Osteocyte (in vitro differentiated cells): ENCODE measurements around the gene SPATC1L. TPM values are rescaled to one million over a fixed set of nuclear protein-coding genes. Genes with fewer than 3 reads are reported as not detected.

Source experiments
- DNase-seq: peaks from one replicate; pipeline ENCODE4 v3.0.0; 2021; ENCODE audit warnings: mixed read lengths; ENCODE audit not compliant: unreplicated experiment; ENCODE audit errors: extremely low spot score
- H3K27ac Mint-ChIP-seq: one replicate; pipeline ENCODE4 v1.8.0; 2021; ENCODE audit warnings: mild to moderate bottlenecking, mixed read lengths; ENCODE audit not compliant: unreplicated experiment
- H3K27me3 Mint-ChIP-seq: one replicate; pipeline ENCODE4 v1.8.0; 2021; ENCODE audit warnings: mixed read lengths; ENCODE audit not compliant: unreplicated experiment
- H3K36me3 Mint-ChIP-seq: one replicate; pipeline ENCODE4 v1.8.0; 2021; ENCODE audit warnings: mixed read lengths; ENCODE audit not compliant: unreplicated experiment
- H3K4me1 Mint-ChIP-seq: one replicate; pipeline ENCODE4 v1.8.0; 2021; ENCODE audit warnings: mixed read lengths; ENCODE audit not compliant: unreplicated experiment
- H3K4me3 Mint-ChIP-seq: one replicate; pipeline ENCODE4 v1.8.0; 2021; ENCODE audit warnings: mild to moderate bottlenecking, moderate library complexity, mixed read lengths; ENCODE audit not compliant: unreplicated experiment
- H3K9me3 Mint-ChIP-seq: one replicate; pipeline ENCODE4 v1.8.0; 2021; ENCODE audit warnings: mixed read lengths; ENCODE audit not compliant: unreplicated experiment
- total RNA-seq: library from RNA; stranded (reverse); gene quantifications from 2 replicates; pipeline ENCODE4 v1.2.1, GENCODE V29; 2021
- TF ChIP-seq, protein P1 (sequence below): fragments of 200-600 bp; sonication (generic); IDR thresholded peaks from 2 replicates; pipeline ENCODE4 v1.5.0; 2021; ENCODE audit warnings: antibody characterized with exemption, mild to moderate bottlenecking, moderate library complexity

SPATC1L gene
- total RNA-seq, 1 donor from 2014 or later = 18.9 TPM

DNA sequence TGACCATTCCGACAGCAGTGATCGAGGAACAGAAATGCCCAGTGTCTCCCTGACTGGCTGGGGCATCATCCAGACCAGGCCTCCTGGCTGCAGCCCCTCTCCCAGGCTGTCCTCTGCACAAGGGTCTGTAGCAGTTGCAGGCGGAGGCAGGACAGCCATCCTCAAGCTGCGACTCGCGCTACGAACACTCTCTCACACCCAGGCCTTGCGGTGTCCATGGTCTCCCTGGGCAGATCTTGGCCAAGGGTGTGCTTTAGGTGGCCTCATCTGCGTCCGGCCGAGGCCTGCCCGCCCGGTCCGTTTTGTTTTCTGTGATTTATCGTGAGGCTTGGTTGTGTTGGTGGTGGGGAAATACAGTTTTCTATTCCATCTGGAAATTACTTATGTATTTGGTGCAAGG lies 44.6 kb downstream of the SPATC1L start:
- peaks cover 9% of the 10 kb centered on the region for H3K4me1 Mint-ChIP-seq
- H3K9me3 Mint-ChIP-seq = no peaks in the 10 kb centered on the region
- TF ChIP-seq, protein P1, sequence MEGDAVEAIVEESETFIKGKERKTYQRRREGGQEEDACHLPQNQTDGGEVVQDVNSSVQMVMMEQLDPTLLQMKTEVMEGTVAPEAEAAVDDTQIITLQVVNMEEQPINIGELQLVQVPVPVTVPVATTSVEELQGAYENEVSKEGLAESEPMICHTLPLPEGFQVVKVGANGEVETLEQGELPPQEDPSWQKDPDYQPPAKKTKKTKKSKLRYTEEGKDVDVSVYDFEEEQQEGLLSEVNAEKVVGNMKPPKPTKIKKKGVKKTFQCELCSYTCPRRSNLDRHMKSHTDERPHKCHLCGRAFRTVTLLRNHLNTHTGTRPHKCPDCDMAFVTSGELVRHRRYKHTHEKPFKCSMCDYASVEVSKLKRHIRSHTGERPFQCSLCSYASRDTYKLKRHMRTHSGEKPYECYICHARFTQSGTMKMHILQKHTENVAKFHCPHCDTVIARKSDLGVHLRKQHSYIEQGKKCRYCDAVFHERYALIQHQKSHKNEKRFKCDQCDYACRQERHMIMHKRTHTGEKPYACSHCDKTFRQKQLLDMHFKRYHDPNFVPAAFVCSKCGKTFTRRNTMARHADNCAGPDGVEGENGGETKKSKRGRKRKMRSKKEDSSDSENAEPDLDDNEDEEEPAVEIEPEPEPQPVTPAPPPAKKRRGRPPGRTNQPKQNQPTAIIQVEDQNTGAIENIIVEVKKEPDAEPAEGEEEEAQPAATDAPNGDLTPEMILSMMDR = no peak
- peaks cover 3% of the 10 kb centered on the region for H3K36me3 Mint-ChIP-seq
- peaks cover 11% of the 10 kb centered on the region for H3K27me3 Mint-ChIP-seq
- DNase-seq = no peak
- H3K4me3 Mint-ChIP-seq = no peak overlapping the region
- no peak overlapping the region for H3K27ac Mint-ChIP-seq

DNA sequence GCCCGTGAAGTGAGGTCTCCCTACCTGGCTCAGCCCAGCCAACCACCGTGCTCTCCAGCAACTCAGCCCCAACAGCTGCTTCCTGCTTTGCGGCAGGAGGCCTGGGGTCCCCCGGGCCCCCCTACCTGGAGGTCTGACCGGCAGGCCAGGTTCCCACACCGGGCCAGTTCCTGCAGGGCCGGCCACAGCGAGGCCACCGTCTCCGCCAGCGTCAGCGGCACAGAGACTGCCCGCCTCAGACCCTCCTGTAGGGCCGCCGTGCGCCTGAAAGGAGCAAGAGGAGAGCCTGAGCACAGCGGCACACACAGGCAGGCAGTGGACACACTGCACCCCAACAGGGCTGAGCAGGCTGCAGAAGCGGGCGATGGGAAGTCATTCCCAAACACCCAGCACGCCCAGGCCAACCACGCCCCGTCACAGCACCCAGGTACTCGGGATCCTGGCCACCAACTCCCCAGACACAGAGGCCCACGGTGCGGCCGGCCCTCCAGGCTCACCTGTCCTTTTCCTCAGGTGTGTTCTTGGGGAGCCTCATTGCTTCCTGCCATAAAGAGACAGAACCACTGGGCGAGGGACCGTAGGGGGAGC lies 45.8 kb downstream of the SPATC1L start:
- TF ChIP-seq, protein P1 = no peak
- no peak for DNase-seq

DNA sequence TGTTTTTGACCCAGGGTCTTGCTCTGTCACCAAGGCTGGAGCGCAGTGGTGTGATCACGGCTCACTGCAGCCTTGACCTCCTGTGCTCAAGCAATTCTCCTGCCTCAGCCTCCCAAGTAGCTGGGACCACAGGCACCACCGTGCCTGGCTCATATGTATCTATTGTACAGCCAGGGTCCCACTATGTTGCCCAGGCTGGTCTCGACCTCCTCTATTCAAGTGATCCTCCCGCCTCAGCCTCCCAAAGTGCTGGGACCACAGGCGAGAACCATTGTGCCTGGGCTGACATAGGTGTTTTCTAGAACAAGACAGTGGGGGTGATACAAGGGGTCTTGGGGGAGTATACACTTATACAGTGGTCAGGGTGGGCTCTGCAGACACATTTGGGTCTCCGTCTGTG lies 46.4 kb downstream of the SPATC1L start:
- TF ChIP-seq, protein P1 = no peak
- Mint-ChIP-seq H3K27me3 (peaks cover 11% of the 10 kb centered on the region), H3K27ac (no peak overlapping the region), H3K36me3 (peaks cover 3% of the 10 kb centered on the region), H3K9me3 (no peaks in the 10 kb centered on the region), H3K4me1 (no peaks in the 10 kb centered on the region), H3K4me3 (no peak overlapping the region)
- DNase-seq = no peak

More for the DNA sequence above, 45.8 kb downstream of the SPATC1L start:
- H3K27ac Mint-ChIP-seq = no peak overlapping the region
- peaks cover 1% of the 10 kb centered on the region for H3K4me1 Mint-ChIP-seq
- no peaks in the 10 kb centered on the region for H3K9me3 Mint-ChIP-seq
- H3K4me3 Mint-ChIP-seq = no peak overlapping the region
- peaks cover 11% of the 10 kb centered on the region for H3K27me3 Mint-ChIP-seq
- H3K36me3 Mint-ChIP-seq = peaks cover 3% of the 10 kb centered on the region

DNA sequence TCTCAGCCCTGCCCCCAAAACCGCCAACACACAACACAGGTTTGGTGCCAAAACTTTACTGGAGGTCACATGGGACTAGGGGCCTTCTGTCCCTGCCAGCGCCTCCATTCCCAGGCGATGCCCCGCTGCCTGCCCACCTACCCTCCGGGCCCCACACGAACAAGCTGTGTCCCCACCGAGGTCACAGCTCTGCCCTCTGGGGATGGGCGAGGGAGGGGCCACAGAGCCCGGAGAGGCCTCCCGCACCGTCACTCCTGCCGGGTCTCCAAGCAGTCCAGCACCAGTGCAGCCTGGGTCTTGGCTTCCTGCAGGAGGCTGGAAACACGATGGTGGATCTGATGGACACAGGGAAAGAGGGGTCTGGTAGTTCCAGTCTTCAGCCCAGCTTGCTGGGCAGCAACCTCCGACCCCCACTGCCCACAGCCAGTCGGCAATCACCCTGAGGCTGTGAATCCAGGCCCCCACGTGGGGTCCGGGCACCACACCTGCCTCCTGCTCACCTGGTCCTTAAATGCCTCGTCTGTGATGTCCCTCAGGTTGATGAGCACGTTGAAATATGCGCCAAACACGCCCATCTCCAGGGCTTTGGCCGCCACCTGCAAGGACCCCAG lies 47.4 kb downstream of the SPATC1L start:
- Mint-ChIP-seq H3K4me3 (no peak overlapping the region), H3K9me3 (no peaks in the 10 kb centered on the region), H3K36me3 (peaks cover 3% of the 10 kb centered on the region), H3K27ac (no peak overlapping the region), H3K27me3 (peaks cover 11% of the 10 kb centered on the region), H3K4me1 (no peaks in the 10 kb centered on the region)
- TF ChIP-seq, protein P1 = no peak
- no peak for DNase-seq

DNA sequence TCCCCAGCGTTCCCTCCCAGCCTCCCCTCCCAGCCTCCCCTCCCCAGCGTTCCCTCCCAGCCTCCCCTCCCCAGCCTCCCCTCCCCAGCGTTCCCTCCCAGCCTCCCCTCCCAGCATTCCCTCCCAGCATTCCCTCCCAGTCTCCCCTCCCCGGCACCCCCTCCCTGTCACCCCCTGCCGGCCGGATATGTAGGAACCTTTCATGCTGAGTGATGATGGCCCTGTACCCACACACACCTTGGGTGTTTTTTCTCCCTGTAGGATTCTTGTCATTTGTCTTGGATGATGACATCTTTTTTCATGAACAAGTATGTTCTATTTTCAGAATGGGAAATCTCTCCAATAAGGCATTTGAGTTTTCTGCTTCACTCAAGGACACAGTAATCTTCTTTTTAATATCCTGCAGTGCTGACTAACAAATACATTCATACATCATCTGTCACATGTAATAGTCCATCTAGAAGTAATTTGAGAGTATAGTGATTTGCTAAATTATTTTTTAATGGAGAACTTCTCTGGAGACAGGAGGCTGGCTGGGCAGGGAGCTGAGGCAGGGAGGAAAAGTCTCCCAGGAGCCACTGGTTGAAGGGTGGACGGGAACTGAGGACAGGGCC lies 48.4 kb downstream of the SPATC1L start:
- Mint-ChIP-seq H3K4me3 (no peak overlapping the region), H3K27me3 (peaks cover 11% of the 10 kb centered on the region), H3K4me1 (no peaks in the 10 kb centered on the region), H3K27ac (no peak overlapping the region), H3K9me3 (no peaks in the 10 kb centered on the region), H3K36me3 (no peaks in the 10 kb centered on the region)
- TF ChIP-seq, protein P1 = no peak
- DNase-seq = no peak
